ENCODE measurements around the gene MCHR1. TPM values are rescaled to one million over a fixed set of nuclear protein-coding genes. Genes with fewer than 3 reads are reported as not detected.
A peak's percentile ranks its signal among the peaks of the same experiment; 100 is the strongest.
"Not testable (repeated sequence)": the region's sequence is repeated elsewhere in the genome, so short reads cannot be mapped to it uniquely, and the experiment has no call there.

MCHR1 gene
- polyA plus RNA-seq, 4 donors: 0.04 to 0.39 TPM; not detected in 2

DNA sequence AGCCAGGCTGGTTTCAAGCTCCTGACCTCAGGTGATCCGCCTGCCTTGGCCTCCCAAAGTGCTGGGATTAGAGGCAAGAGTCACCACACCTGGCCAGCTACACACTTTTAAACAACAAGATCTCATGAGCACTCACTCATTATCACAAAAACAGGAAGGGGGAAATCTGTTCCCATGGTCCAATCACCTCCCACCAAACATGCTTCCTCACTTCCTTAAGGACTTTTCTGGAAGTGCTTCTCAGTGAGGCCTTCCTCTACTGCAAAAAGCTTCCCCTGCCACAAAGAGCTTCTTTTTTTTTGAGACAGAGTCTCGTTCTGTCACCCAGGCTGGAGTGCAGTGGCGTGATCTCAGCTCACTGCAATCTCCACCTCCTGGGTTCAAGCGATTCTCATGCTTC lies 3.1 kb upstream of the MCHR1 start:
- not testable (repeated sequence) for DNase-seq; H3K27ac ChIP-seq (ENCODE audit: low read depth in 1 of 3, low read length in 2 of 3); H3K4me3 ChIP-seq (ENCODE audit: low read depth in 1 of 3, low read length in 3 of 3); H3K4me1 ChIP-seq (ENCODE audit: control insufficient read depth in 3 of 3, insufficient read depth in 2 of 3, low read depth in 1 of 3, low read length in 2 of 3); FAIRE-seq; H3K9me3 ChIP-seq (ENCODE audit: control insufficient read depth in 2 of 2, insufficient read depth in 1 of 2, low read depth in 1 of 2, low read length in 1 of 2); H3K36me3 ChIP-seq (ENCODE audit: control insufficient read depth in 3 of 3, insufficient read depth in 2 of 3, low read depth in 1 of 3, low read length in 3 of 3)
- WGBS, 3 donors: 90 to 93% (median 92%) methylated on average over 4 of the region's 4 CpGs
- H3K27me3 ChIP-seq (ENCODE audit: control insufficient read depth in 3 of 3, insufficient read depth in 3 of 3, low read length in 3 of 3): peaks cover 0 to 24% (median 5%) of the 10 kb centered on the region in 3 donors

DNA sequence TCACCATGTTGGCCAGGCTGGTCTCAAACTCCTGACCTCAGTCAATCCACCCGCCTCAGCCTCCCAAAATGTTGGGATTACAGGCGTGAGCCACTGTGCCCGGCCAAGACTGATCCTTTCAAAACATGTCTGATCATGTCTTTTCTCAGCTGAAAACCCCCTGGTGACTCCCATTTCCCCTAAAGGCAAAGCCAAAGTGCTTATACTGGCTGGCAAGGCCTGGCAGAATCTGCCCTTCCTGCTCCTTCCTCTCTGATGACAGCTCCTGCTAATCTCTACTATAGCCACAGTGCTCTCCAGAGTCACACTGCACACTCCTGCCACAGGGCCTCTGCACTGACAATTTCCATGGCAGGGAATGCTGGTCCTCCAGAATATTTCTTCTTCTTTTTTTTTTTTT lies 2.6 kb upstream of the MCHR1 start:
- no peaks in the 10 kb centered on the region for H3K36me3 ChIP-seq (ENCODE audit: control insufficient read depth in 3 of 3, insufficient read depth in 2 of 3, low read depth in 1 of 3, low read length in 3 of 3)
- H3K27ac ChIP-seq (ENCODE audit: low read depth in 1 of 3, low read length in 2 of 3): no peak overlapping the region
- FAIRE-seq: no peak
- H3K9me3 ChIP-seq (ENCODE audit: control insufficient read depth in 2 of 2, insufficient read depth in 1 of 2, low read depth in 1 of 2, low read length in 1 of 2): peaks cover 0 to 4% of the 10 kb centered on the region in 2 donors
- no peak for DNase-seq
- no peak overlapping the region for H3K4me3 ChIP-seq (ENCODE audit: low read depth in 1 of 3, low read length in 3 of 3)
- H3K27me3 ChIP-seq (ENCODE audit: control insufficient read depth in 3 of 3, insufficient read depth in 3 of 3, low read length in 3 of 3): peaks cover 0 to 24% (median 5%) of the 10 kb centered on the region in 3 donors
- WGBS, 3 donors: 93 to 100% (median 95%) methylated on average over 3 of the region's 3 CpGs
- H3K4me1 ChIP-seq (ENCODE audit: control insufficient read depth in 3 of 3, insufficient read depth in 2 of 3, low read depth in 1 of 3, low read length in 2 of 3): peaks cover 0 to 3% (median 0%) of the 10 kb centered on the region in 3 donors

DNA sequence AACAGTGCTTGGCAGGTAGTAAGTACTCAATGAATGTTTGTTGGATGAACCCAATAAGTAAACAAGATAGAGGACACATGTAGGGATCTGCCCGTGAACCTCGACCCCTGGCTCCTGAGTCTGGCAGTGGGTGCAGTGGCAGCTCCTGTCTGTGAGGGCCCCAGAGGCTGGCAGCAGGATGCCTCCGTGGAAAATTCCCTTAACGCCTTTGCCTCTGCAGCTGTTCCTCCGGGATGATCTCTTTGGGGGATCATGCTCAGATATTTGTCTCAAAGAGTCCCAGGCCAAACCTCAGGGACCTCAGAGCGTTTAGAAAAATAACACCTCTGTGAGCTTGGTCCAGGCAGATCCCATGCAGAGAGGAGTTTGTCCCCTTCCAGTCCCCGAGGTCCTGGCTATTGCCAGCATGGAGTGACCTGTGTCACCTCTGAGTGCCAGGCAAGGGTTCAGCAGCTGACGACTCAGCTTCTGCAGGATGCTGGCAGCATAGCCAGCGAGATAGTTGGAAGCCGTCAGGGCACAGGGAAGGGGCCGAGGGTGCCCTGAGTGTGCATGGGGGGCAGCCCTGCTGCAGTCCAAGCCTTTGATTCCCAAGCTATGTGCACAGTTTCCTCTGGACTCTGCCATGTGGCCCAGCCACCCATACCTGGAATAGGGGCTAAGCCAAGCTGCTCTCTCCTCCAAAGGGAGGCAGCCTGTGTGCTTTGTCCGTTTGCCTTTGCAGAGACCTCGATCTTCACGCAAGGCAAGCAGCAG lies 613 bp upstream of the MCHR1 start:
- DNase-seq (no peak), FAIRE-seq (no peak)
- Histone ChIP-seq H3K36me3 (ENCODE audit: control insufficient read depth in 3 of 3, insufficient read depth in 2 of 3, low read depth in 1 of 3, low read length in 3 of 3) (no peaks in the 10 kb centered on the region), H3K27ac (ENCODE audit: low read depth in 1 of 3, low read length in 2 of 3) (no peak overlapping the region), H3K9me3 (ENCODE audit: control insufficient read depth in 2 of 2, insufficient read depth in 1 of 2, low read depth in 1 of 2, low read length in 1 of 2) (no peaks in the 10 kb centered on the region), H3K27me3 (ENCODE audit: control insufficient read depth in 3 of 3, insufficient read depth in 3 of 3, low read length in 3 of 3) (peaks cover 0 to 24% (median 5%) of the 10 kb centered on the region in 3 donors), H3K4me1 (ENCODE audit: control insufficient read depth in 3 of 3, insufficient read depth in 2 of 3, low read depth in 1 of 3, low read length in 2 of 3) (peaks cover 0 to 3% (median 2%) of the 10 kb centered on the region in 3 donors), H3K4me3 (ENCODE audit: low read depth in 1 of 3, low read length in 3 of 3) (no peak overlapping the region)
- WGBS, 3 donors: 32 to 61% (median 49%) methylated on average over 14 of the region's 14 CpGs

DNA sequence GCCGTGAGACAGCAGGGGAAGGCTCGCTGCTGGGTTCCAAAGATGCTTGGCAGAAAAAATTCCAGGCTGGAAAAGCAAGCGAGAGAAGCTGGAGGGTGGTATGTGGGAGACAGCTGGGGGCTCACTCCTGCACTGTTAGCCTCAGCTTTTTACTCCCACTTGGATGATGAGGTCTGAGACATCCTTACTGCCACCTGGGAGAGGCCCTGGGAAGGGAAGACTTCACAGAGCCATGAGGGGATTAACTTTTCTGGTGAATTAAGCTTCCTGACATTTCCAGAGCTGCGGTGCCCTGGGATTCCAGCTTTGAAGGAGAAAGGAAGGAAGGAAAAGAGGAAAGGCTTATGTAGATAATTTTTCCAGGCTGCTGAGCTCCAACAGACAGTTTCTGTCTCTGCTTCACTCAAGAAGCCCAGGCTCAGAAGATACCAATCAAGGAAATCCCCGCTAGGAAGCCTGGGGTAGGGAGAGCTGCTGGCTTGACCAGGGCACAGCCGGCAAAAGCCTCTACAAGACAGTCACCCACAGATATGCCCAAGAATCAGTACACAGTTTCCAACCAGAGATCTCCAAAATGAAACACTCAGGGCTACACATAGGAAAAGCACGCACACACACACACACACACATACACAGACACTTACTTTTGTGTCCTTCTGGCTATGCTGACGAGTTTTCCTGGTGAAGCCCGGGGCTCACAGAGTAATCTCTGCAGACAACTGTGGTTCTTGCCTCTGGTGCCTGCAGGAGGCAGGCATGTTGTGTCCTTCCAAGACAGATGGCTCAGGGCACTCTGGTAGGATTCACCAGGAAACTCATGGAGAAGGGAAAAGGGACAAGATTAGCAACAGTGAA lies 907 bp downstream of the MCHR1 start:
- WGBS, 3 donors: 50 to 53% (median 50%) methylated on average over 9 of the region's 9 CpGs
- Histone ChIP-seq H3K27ac (ENCODE audit: low read depth in 1 of 3, low read length in 2 of 3) (no peak overlapping the region), H3K4me3 (ENCODE audit: low read depth in 1 of 3, low read length in 3 of 3) (no peak overlapping the region), H3K36me3 (ENCODE audit: control insufficient read depth in 3 of 3, insufficient read depth in 2 of 3, low read depth in 1 of 3, low read length in 3 of 3) (no peaks in the 10 kb centered on the region), H3K9me3 (ENCODE audit: control insufficient read depth in 2 of 2, insufficient read depth in 1 of 2, low read depth in 1 of 2, low read length in 1 of 2) (no peaks in the 10 kb centered on the region), H3K4me1 (ENCODE audit: control insufficient read depth in 3 of 3, insufficient read depth in 2 of 3, low read depth in 1 of 3, low read length in 2 of 3) (peaks cover 0 to 3% (median 2%) of the 10 kb centered on the region in 3 donors), H3K27me3 (ENCODE audit: control insufficient read depth in 3 of 3, insufficient read depth in 3 of 3, low read length in 3 of 3) (peaks cover 0 to 33% (median 5%) of the 10 kb centered on the region in 3 donors)
- DNase-seq: no peak
- no peak for FAIRE-seq

DNA sequence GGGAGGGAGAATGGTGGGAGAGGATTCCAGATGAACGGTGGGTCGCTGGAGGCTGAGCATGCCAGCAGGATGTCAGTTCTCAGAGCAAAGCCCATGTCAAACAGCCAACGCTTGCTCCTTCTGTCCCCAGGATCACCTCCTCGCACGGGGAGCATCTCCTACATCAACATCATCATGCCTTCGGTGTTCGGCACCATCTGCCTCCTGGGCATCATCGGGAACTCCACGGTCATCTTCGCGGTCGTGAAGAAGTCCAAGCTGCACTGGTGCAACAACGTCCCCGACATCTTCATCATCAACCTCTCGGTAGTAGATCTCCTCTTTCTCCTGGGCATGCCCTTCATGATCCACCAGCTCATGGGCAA lies 1.5 kb downstream of the MCHR1 start:
- Histone ChIP-seq H3K27ac (ENCODE audit: low read depth in 1 of 3, low read length in 2 of 3) (no peak overlapping the region), H3K4me3 (ENCODE audit: low read depth in 1 of 3, low read length in 3 of 3) (no peak overlapping the region), H3K27me3 (ENCODE audit: control insufficient read depth in 3 of 3, insufficient read depth in 3 of 3, low read length in 3 of 3) (peaks cover 0 to 36% (median 5%) of the 10 kb centered on the region in 3 donors), H3K9me3 (ENCODE audit: control insufficient read depth in 2 of 2, insufficient read depth in 1 of 2, low read depth in 1 of 2, low read length in 1 of 2) (no peaks in the 10 kb centered on the region), H3K4me1 (ENCODE audit: control insufficient read depth in 3 of 3, insufficient read depth in 2 of 3, low read depth in 1 of 3, low read length in 2 of 3) (peaks cover 0 to 3% (median 2%) of the 10 kb centered on the region in 3 donors), H3K36me3 (ENCODE audit: control insufficient read depth in 3 of 3, insufficient read depth in 2 of 3, low read depth in 1 of 3, low read length in 3 of 3) (no peaks in the 10 kb centered on the region)
- FAIRE-seq (no peak), DNase-seq (no peak)
- 90 to 97% (median 93%) methylated on average over 15 of the region's 15 CpGs for WGBS, 3 donors

DNA sequence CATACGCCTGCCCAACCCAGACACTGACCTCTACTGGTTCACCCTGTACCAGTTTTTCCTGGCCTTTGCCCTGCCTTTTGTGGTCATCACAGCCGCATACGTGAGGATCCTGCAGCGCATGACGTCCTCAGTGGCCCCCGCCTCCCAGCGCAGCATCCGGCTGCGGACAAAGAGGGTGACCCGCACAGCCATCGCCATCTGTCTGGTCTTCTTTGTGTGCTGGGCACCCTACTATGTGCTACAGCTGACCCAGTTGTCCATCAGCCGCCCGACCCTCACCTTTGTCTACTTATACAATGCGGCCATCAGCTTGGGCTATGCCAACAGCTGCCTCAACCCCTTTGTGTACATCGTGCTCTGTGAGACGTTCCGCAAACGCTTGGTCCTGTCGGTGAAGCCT lies 2.2 kb downstream of the MCHR1 start:
- Histone ChIP-seq H3K4me3 (ENCODE audit: low read depth in 1 of 3, low read length in 3 of 3) (no peak overlapping the region), H3K27ac (ENCODE audit: low read depth in 1 of 3, low read length in 2 of 3) (no peak overlapping the region), H3K4me1 (ENCODE audit: control insufficient read depth in 3 of 3, insufficient read depth in 2 of 3, low read depth in 1 of 3, low read length in 2 of 3) (peaks cover 0 to 3% (median 2%) of the 10 kb centered on the region in 3 donors), H3K9me3 (ENCODE audit: control insufficient read depth in 2 of 2, insufficient read depth in 1 of 2, low read depth in 1 of 2, low read length in 1 of 2) (no peaks in the 10 kb centered on the region), H3K36me3 (ENCODE audit: control insufficient read depth in 3 of 3, insufficient read depth in 2 of 3, low read depth in 1 of 3, low read length in 3 of 3) (no peaks in the 10 kb centered on the region), H3K27me3 (ENCODE audit: control insufficient read depth in 3 of 3, insufficient read depth in 3 of 3, low read length in 3 of 3) (peaks cover 0 to 36% (median 5%) of the 10 kb centered on the region in 3 donors)
- FAIRE-seq (no peak), DNase-seq (no peak)
- 91 to 94% (median 93%) methylated on average over 19 of the region's 19 CpGs for WGBS, 3 donors

DNA sequence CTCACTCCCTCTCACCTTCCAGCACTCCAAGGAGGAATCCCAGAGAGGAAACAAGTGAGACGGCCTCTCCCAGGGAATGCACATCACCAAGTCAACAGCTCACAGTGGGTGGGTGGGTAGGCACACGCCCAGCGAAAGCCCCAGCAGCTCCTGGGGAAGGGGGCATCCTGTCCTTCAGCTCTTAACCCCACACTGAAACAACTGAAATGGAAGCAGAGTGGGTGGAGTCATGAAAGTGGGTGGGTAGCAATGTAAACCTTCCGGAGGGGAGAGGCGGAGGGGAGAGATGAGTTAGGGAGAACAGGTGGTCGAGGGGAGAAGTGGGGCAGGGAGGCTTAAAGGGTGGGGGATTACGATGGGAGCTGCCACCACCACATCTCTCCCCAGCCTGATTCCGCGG lies 5.4 kb downstream of the MCHR1 start:
- DNase-seq (no peak), FAIRE-seq (no peak)
- no peaks in the 10 kb centered on the region for H3K9me3 ChIP-seq (ENCODE audit: control insufficient read depth in 2 of 2, insufficient read depth in 1 of 2, low read depth in 1 of 2, low read length in 1 of 2)
- H3K27me3 ChIP-seq (ENCODE audit: control insufficient read depth in 3 of 3, insufficient read depth in 3 of 3, low read length in 3 of 3): peaks cover 0 to 24% (median 0%) of the 10 kb centered on the region in 3 donors
- peaks cover 0 to 2% (median 0%) of the 10 kb centered on the region in 3 donors for H3K4me1 ChIP-seq (ENCODE audit: control insufficient read depth in 3 of 3, insufficient read depth in 2 of 3, low read depth in 1 of 3, low read length in 2 of 3)
- H3K36me3 ChIP-seq (ENCODE audit: control insufficient read depth in 3 of 3, insufficient read depth in 2 of 3, low read depth in 1 of 3, low read length in 3 of 3): no peaks in the 10 kb centered on the region
- no peak overlapping the region for H3K27ac ChIP-seq (ENCODE audit: low read depth in 1 of 3, low read length in 2 of 3)
- H3K4me3 ChIP-seq (ENCODE audit: low read depth in 1 of 3, low read length in 3 of 3): peak overlapping the region in 1 of 3 donors; percentile 6
- WGBS, 3 donors: 49 to 83% (median 68%) methylated on average over 9 of the region's 9 CpGs

DNA sequence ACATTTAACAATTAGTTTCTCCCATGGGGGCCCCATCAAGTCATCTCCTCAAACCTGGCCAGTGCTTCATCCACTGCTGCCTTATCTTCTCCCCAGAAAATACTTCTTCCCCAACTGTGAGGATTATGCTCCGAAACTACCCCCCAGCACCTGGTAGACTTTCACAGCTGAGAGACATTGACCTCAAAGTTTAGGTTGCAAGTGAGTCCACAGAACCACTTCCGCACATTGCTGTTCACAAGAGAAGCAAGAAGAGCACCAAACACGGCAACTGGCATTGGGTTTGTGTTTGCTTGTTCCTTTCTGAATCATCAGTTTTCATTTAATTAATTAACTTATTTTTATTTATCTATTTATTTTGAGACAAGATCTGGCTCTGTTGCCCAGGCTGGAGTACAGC lies 6.1 kb downstream of the MCHR1 start:
- no peak for FAIRE-seq

More for the DNA sequence above, 6.1 kb downstream of the MCHR1 start:
- H3K9me3 ChIP-seq (ENCODE audit: control insufficient read depth in 2 of 2, insufficient read depth in 1 of 2, low read depth in 1 of 2, low read length in 1 of 2): no peaks in the 10 kb centered on the region
- DNase-seq: peak in 1 of 2 donors; percentile 29
- H3K27ac ChIP-seq (ENCODE audit: low read depth in 1 of 3, low read length in 2 of 3): no peak overlapping the region
- peak overlapping the region in 1 of 3 donors; percentile 6 for H3K4me3 ChIP-seq (ENCODE audit: low read depth in 1 of 3, low read length in 3 of 3)
- no peaks in the 10 kb centered on the region for H3K36me3 ChIP-seq (ENCODE audit: control insufficient read depth in 3 of 3, insufficient read depth in 2 of 3, low read depth in 1 of 3, low read length in 3 of 3)
- H3K27me3 ChIP-seq (ENCODE audit: control insufficient read depth in 3 of 3, insufficient read depth in 3 of 3, low read length in 3 of 3): peaks cover 0 to 17% (median 0%) of the 10 kb centered on the region in 3 donors
- peaks cover 0 to 2% (median 0%) of the 10 kb centered on the region in 3 donors for H3K4me1 ChIP-seq (ENCODE audit: control insufficient read depth in 3 of 3, insufficient read depth in 2 of 3, low read depth in 1 of 3, low read length in 2 of 3)
- 87 to 93% (median 89%) methylated on average over 3 of the region's 3 CpGs for WGBS, 3 donors

Measured in small intestine (tissue), 7 donors.